Activated CD8-positive, alpha-beta T cell treated with anti-CD3 and anti-CD28 coated beads for 36 hours (primary cell): ENCODE data around the gene FGD5. TPM values are rescaled to one million over a fixed set of nuclear protein-coding genes. Genes with fewer than 3 reads are reported as not detected.

Source experiments
- ATAC-seq: fragments of 200-7000 bp; cut with Tn5 transposase; one replicate; pipeline ENCODE4 v1.10.0; 2021; ENCODE audit warnings: mild to moderate bottlenecking, moderate library complexity
- CTCF ChIA-PET: fragments of 350-600 bp; sonication (Branson Sonifier 250); formaldehyde crosslinking; loops from one replicate; lab custom pipeline; 2021; ENCODE audit warnings: antibody characterized with exemption; lab: Charles Lee
- POLR2A ChIA-PET: fragments of 350-600 bp; sonication (Branson Sonifier 250); formaldehyde crosslinking; loops from one replicate; lab custom pipeline; 2021; ENCODE audit warnings: antibody characterized with exemption; lab: Charles Lee
- DNase-seq: peaks from one replicate; pipeline ENCODE4 v3.0.0-alpha.2; 2020
- H3K27ac Mint-ChIP-seq: one replicate; pipeline ENCODE4 v1.8.0; 2021; ENCODE audit warnings: mild to moderate bottlenecking, mixed read lengths
- H3K27me3 Mint-ChIP-seq: one replicate; pipeline ENCODE4 v1.8.0; 2021; ENCODE audit warnings: mixed read lengths
- H3K36me3 Mint-ChIP-seq: one replicate; pipeline ENCODE4 v1.8.0; 2021; ENCODE audit warnings: low read depth, mixed read lengths
- H3K4me1 Mint-ChIP-seq: one replicate; pipeline ENCODE4 v1.8.0; 2021; ENCODE audit warnings: low read depth, mixed read lengths
- H3K4me3 Mint-ChIP-seq: one replicate; pipeline ENCODE4 v1.8.0; 2021; ENCODE audit warnings: mild to moderate bottlenecking, moderate library complexity, mixed read lengths
- H3K9me3 Mint-ChIP-seq: one replicate; pipeline ENCODE4 v1.8.0; 2021; ENCODE audit warnings: mixed read lengths
- CTCF ChIP-seq: fragments of 200-600 bp; IDR thresholded peaks from one replicate; pipeline ENCODE4 v1.8.0; 2022; ENCODE audit warnings: antibody characterized with exemption, mild to moderate bottlenecking
- intact Hi-C: fragments of 100-400 bp; cut with micrococcal nuclease; formaldehyde crosslinking; loops from one replicate; pipeline ENCODE4 v1.10.0; 2022
- total RNA-seq, 2 experiments: library from RNA; stranded (reverse); gene quantifications; one replicate each; pipeline ENCODE4 v1.2.3, GENCODE V29; 2021

Gene FGD5
- total RNA-seq, 2 experiments from 2014 or later: not detected

- no peak for ATAC-seq
- intact Hi-C loops: no loop called here
- Mint-ChIP-seq H3K27ac (no peak overlapping the region), H3K4me1 (no peaks in the 10 kb centered on the region), H3K4me3 (no peak overlapping the region), H3K27me3 (peaks cover 1% of the 10 kb centered on the region), H3K36me3 (no peaks in the 10 kb centered on the region), H3K9me3 (no peaks in the 10 kb centered on the region)
- TF ChIP-seq CTCF: no peak
- ChIA-PET CTCF (interaction anchor here (2.0 kb wide), 1 partner anchor 27 kb away, joined by 6 read pairs; no protein-coding TSS in a partner anchor), POLR2A (no interaction called here)
- no peak for DNase-seq
Measured at GRCh38 chr3:14894085-14894484, 75.3 kb downstream of the FGD5 start.

GRCh38 chr3:14897266-14897665, 78.5 kb downstream of the FGD5 start:
- Mint-ChIP-seq H3K27me3 (peaks cover 1% of the 10 kb centered on the region), H3K4me3 (no peak overlapping the region), H3K27ac (no peak overlapping the region), H3K4me1 (no peaks in the 10 kb centered on the region), H3K9me3 (no peaks in the 10 kb centered on the region), H3K36me3 (no peaks in the 10 kb centered on the region)
- ATAC-seq (no peak), DNase-seq (no peak)
- intact Hi-C loops: no loop called here
- POLR2A ChIA-PET: no interaction called here
- CTCF ChIA-PET: interaction anchor here (1.8 kb wide), 1 partner anchor 24 kb away, joined by 9 read pairs; no protein-coding TSS in a partner anchor
- TF ChIP-seq CTCF: no peak

GRCh38 chr3:14898929-14899328, 80.2 kb downstream of the FGD5 start:
- H3K9me3 Mint-ChIP-seq: no peaks in the 10 kb centered on the region
- H3K36me3 Mint-ChIP-seq: no peaks in the 10 kb centered on the region
- H3K27ac Mint-ChIP-seq: no peak overlapping the region
- CTCF ChIA-PET: no interaction called here
- no peaks in the 10 kb centered on the region for H3K4me1 Mint-ChIP-seq
- intact Hi-C loops: no loop called here
- ATAC-seq (no peak), DNase-seq (no peak)
- peaks cover 1% of the 10 kb centered on the region for H3K27me3 Mint-ChIP-seq
- POLR2A ChIA-PET: no interaction called here
- no peak overlapping the region for H3K4me3 Mint-ChIP-seq
- no peak for TF ChIP-seq CTCF

GRCh38 chr3:14899993-14900618, 81.3 kb downstream of the FGD5 start:
- ATAC-seq: no peak
- CTCF ChIA-PET: no interaction called here
- no peak overlapping the region for H3K27ac Mint-ChIP-seq

More at GRCh38 chr3:14899993-14900618, 81.3 kb downstream of the FGD5 start:
- TF ChIP-seq CTCF: no peak
- DNase-seq: no peak
- H3K36me3 Mint-ChIP-seq: no peaks in the 10 kb centered on the region
- intact Hi-C loops: no loop called here
- H3K4me3 Mint-ChIP-seq: no peak overlapping the region
- peaks cover 2% of the 10 kb centered on the region for H3K9me3 Mint-ChIP-seq
- POLR2A ChIA-PET: no interaction called here
- no peaks in the 10 kb centered on the region for H3K4me1 Mint-ChIP-seq
- peaks cover 1% of the 10 kb centered on the region for H3K27me3 Mint-ChIP-seq
